ENCODE data around the gene ENTPD6.

- TF ChIP-seq POLR2A (IDR thresholded peaks at IDR 0.05; ENCODE audit: low read length) (no peak), GATA1 (IDR thresholded peaks at IDR 0.05; ENCODE audit: low read depth, low read length) (no peak)
These were observed 55.0 kb downstream of the ENTPD6 start for GRCh38 chr20:25250508-25250907.

Measured in erythroblast (primary cell).